ENCODE measurements around the gene RCCD1. TPM values are rescaled to one million over a fixed set of nuclear protein-coding genes. Genes with fewer than 3 reads are reported as not detected.

Gene RCCD1
- total RNA-seq, 2 donors from 2014 or later, result 19.8 to 20.9 TPM

GRCh38 chr15:90911906-90912769 lies 42.5 kb upstream of the RCCD1 start:
- no peak for DNase-seq
- Histone ChIP-seq H3K27me3 (ENCODE audit: control insufficient read depth, insufficient read depth, low read length, poor library complexity, severe bottlenecking) (no peaks in the 10 kb centered on the region), H3K9me3 (ENCODE audit: control insufficient read depth, low read length) (no peaks in the 10 kb centered on the region), H3K27ac (ENCODE audit: low read depth, low read length) (no peak overlapping the region), H3K4me1 (ENCODE audit: control insufficient read depth, insufficient read depth, low read length) (no peaks in the 10 kb centered on the region), H3K36me3 (ENCODE audit: control insufficient read depth, insufficient read depth, low read length) (peaks cover 54% of the 10 kb centered on the region), H3K4me3 (ENCODE audit: low read length) (no peak overlapping the region), H3K9ac (ENCODE audit: extremely low read depth, low read length, poor library complexity, severe bottlenecking) (no peak overlapping the region)
- no peak for TF ChIP-seq CTCF (conservative IDR thresholded peaks at IDR 0.05)
- Mint-ChIP-seq H3K27me3 (ENCODE audit: insufficient read depth) (no peaks in the 10 kb centered on the region), H3K4me3 (no peak overlapping the region), H3K4me1 (no peaks in the 10 kb centered on the region), H3K27ac (no peak overlapping the region), H3K36me3 (ENCODE audit: low read depth) (peaks cover 35% of the 10 kb centered on the region), H3K9me3 (no peaks in the 10 kb centered on the region)
- 94 to 95% methylated on average over 12 to 30 of the region's 30 CpGs for WGBS, 2 experiments (ENCODE audit: insufficient coverage in 1 of 2, insufficient read length in 1 of 2)

- Histone ChIP-seq H3K27ac (ENCODE audit: low read depth, low read length) (no peak overlapping the region), H3K9ac (ENCODE audit: extremely low read depth, low read length, poor library complexity, severe bottlenecking) (no peak overlapping the region), H3K9me3 (ENCODE audit: control insufficient read depth, low read length) (no peaks in the 10 kb centered on the region), H3K4me1 (ENCODE audit: control insufficient read depth, insufficient read depth, low read length) (no peaks in the 10 kb centered on the region), H3K27me3 (ENCODE audit: control insufficient read depth, insufficient read depth, low read length, poor library complexity, severe bottlenecking) (no peaks in the 10 kb centered on the region), H3K4me3 (ENCODE audit: low read length) (no peak overlapping the region), H3K36me3 (ENCODE audit: control insufficient read depth, insufficient read depth, low read length) (peaks cover 48% of the 10 kb centered on the region)
- no peaks in the 10 kb centered on the region for H3K4me1 Mint-ChIP-seq
- no peak overlapping the region for H3K4me3 Mint-ChIP-seq
- no peak for DNase-seq
- no peaks in the 10 kb centered on the region for H3K27me3 Mint-ChIP-seq (ENCODE audit: insufficient read depth)
- WGBS, 2 experiments (ENCODE audit: insufficient coverage in 1 of 2, insufficient read length in 1 of 2), result 94 to 100% methylated on average over 1 to 7 of the region's 7 CpGs
- no peaks in the 10 kb centered on the region for H3K9me3 Mint-ChIP-seq
- no peak for TF ChIP-seq CTCF (conservative IDR thresholded peaks at IDR 0.05)
- H3K36me3 Mint-ChIP-seq (ENCODE audit: low read depth), result peaks cover 34% of the 10 kb centered on the region
- no peak overlapping the region for H3K27ac Mint-ChIP-seq
Observed at GRCh38 chr15:90912770-90913075, 42.0 kb upstream of the RCCD1 start.

- peaks cover 50% of the 10 kb centered on the region for H3K36me3 ChIP-seq (ENCODE audit: control insufficient read depth, insufficient read depth, low read length)
Observed at GRCh38 chr15:90913398-90913944, 41.2 kb upstream of the RCCD1 start.

More at GRCh38 chr15:90913398-90913944, 41.2 kb upstream of the RCCD1 start:
- TF ChIP-seq CTCF (conservative IDR thresholded peaks at IDR 0.05), result no peak
- no peak for DNase-seq
- no peaks in the 10 kb centered on the region for H3K9me3 ChIP-seq (ENCODE audit: control insufficient read depth, low read length)
- H3K4me3 ChIP-seq (ENCODE audit: low read length), result no peak overlapping the region
- H3K9ac ChIP-seq (ENCODE audit: extremely low read depth, low read length, poor library complexity, severe bottlenecking), result no peak overlapping the region
- Mint-ChIP-seq H3K4me3 (no peak overlapping the region), H3K9me3 (no peaks in the 10 kb centered on the region), H3K27ac (no peak overlapping the region), H3K27me3 (ENCODE audit: insufficient read depth) (no peaks in the 10 kb centered on the region), H3K4me1 (no peaks in the 10 kb centered on the region), H3K36me3 (ENCODE audit: low read depth) (peaks cover 38% of the 10 kb centered on the region)
- 92 to 98% methylated on average over 9 to 12 of the region's 12 CpGs for WGBS, 2 experiments (ENCODE audit: insufficient coverage in 1 of 2, insufficient read length in 1 of 2)
- H3K4me1 ChIP-seq (ENCODE audit: control insufficient read depth, insufficient read depth, low read length), result no peaks in the 10 kb centered on the region
- H3K27ac ChIP-seq (ENCODE audit: low read depth, low read length), result no peak overlapping the region
- no peaks in the 10 kb centered on the region for H3K27me3 ChIP-seq (ENCODE audit: control insufficient read depth, insufficient read depth, low read length, poor library complexity, severe bottlenecking)
